SK-N-MC (cell line): ENCODE measurements around the gene OGFOD2.

ENCODE experiments used
- EZH2 ChIP-seq: fragments of 200-600 bp; sonication (generic); IDR thresholded peaks from one replicate; pipeline ENCODE4 v1.6.1; 2017; ENCODE audit warnings: antibody characterized with exemption
- POLR2AphosphoS5 ChIP-seq: IDR thresholded peaks from 2 replicates; pipeline ENCODE4 v1.6.1; 2012; ENCODE audit warnings: mild to moderate bottlenecking, low read depth, low read length, borderline replicate concordance

DNA sequence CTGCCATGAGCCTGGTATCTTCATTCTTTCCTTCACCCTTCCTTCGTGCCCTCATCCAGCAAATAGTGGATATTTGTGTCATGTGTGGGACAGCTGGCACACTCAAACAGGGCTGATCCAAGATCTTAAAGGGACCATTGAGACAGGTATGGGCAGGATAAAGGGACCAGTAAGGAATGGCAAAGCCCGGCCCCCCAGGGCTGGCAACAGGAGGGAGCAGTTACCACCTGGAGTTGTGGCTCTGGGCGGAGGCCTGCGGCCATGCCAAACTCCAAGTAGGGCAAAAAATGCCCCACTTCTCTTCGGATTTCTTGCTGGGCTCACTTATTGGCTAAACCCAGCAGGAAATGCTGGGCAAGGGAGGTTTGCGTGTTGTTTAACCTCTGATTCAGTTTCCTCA, 2.1 kb downstream of the OGFOD2 start:
- TF ChIP-seq POLR2AphosphoS5 (no peak), EZH2 (no peak)
